Measurements from ENCODE around the gene TMEM120B. TPM values are rescaled to one million over a fixed set of nuclear protein-coding genes. Genes with fewer than 3 reads are reported as not detected.

Gene TMEM120B
- total and polyA plus RNA-seq, 2 of the 13 experiments (the other 11 are each of a cell fraction or from before 2014, with no cell fraction given): 7.1 to 12.9 TPM

- TF ChIP-seq ZNF280B (CRISPR knock-in tag; IDR thresholded peaks at IDR 0.05; ENCODE audit: borderline replicate concordance): peak; percentile 32; the same call in 1 of the 2 replicates
- TF ChIP-seq ZNF136 (CRISPR knock-in tag; IDR thresholded peaks at IDR 0.05; ENCODE audit: low read depth): no peak
- 0 out of 2 replicates have a peak, but pooled peaks have one; percentile 20 for TF ChIP-seq ZNF564 (CRISPR knock-in tag; IDR thresholded peaks at IDR 0.05)
- no peak for TF ChIP-seq CHD4 (IDR thresholded peaks at IDR 0.05; ENCODE audit: borderline replicate concordance, low read length)
- TF ChIP-seq ZNF235 (CRISPR knock-in tag; IDR thresholded peaks at IDR 0.05; ENCODE audit: borderline replicate concordance): no peak
- peak; percentile 73 for TF ChIP-seq ZGPAT (CRISPR knock-in tag; IDR thresholded peaks at IDR 0.05)
- no peak for TF ChIP-seq ZNF839 (CRISPR knock-in tag; IDR thresholded peaks at IDR 0.05; ENCODE audit: borderline replicate concordance)
- TF ChIP-seq DDIT3 (CRISPR knock-in tag; IDR thresholded peaks at IDR 0.05): no peak
- TF ChIP-seq ZNF362 (CRISPR knock-in tag; IDR thresholded peaks at IDR 0.05; ENCODE audit: borderline replicate concordance): no peak
- peak; percentile 53; the same call in 1 of the 2 replicates for TF ChIP-seq ZBTB25 (CRISPR knock-in tag; IDR thresholded peaks at IDR 0.05)
- TF ChIP-seq ZNF234 (CRISPR knock-in tag; conservative IDR thresholded peaks at IDR 0.05): no peak
- TF ChIP-seq MTF1 (CRISPR knock-in tag; IDR thresholded peaks at IDR 0.05): no peak
- TF ChIP-seq FOXA3 (CRISPR knock-in tag; IDR thresholded peaks at IDR 0.05): no peak
- TF ChIP-seq YEATS4 (CRISPR knock-in tag; IDR thresholded peaks at IDR 0.05; ENCODE audit: borderline replicate concordance): peak; percentile 67
- peak; percentile 62 for TF ChIP-seq MED8 (CRISPR knock-in tag; IDR thresholded peaks at IDR 0.05; ENCODE audit: insufficient replicate concordance)
- no peak for TF ChIP-seq MBD4 (IDR thresholded peaks at IDR 0.05; ENCODE audit: borderline replicate concordance, low read length)
- TF ChIP-seq SRSF9 (IDR thresholded peaks at IDR 0.05; ENCODE audit: borderline replicate concordance, insufficient read depth, low read depth, low read length, poor library complexity, severe bottlenecking): no peak
- TF ChIP-seq ZBTB20 (CRISPR knock-in tag; IDR thresholded peaks at IDR 0.05; ENCODE audit: borderline replicate concordance, low read depth): no peak; the same call in 1 of the 2 replicates
- no peak for TF ChIP-seq NR1H2 (CRISPR knock-in tag; IDR thresholded peaks at IDR 0.05; ENCODE audit: borderline replicate concordance, low read depth)
- no peak for TF ChIP-seq TEF (CRISPR knock-in tag; IDR thresholded peaks at IDR 0.05)
- TF ChIP-seq ZNF326 (CRISPR knock-in tag; IDR thresholded peaks at IDR 0.05; ENCODE audit: borderline replicate concordance): no peak
- TF ChIP-seq CBX2 (IDR thresholded peaks at IDR 0.05; ENCODE audit: low read depth, low read length): no peak
- no peak for TF ChIP-seq CBX2 (CRISPR knock-in tag; IDR thresholded peaks at IDR 0.05; ENCODE audit: low read depth)
Measured at GRCh38 chr12:121799842-121800693, 87.5 kb downstream of the TMEM120B start (continued).
